Stomach smooth muscle (tissue), 2 donors: ENCODE data around the gene KLHL3.

Experiments used
- H3K27ac ChIP-seq: one replicate; pipeline ENCODE4 v1.7.0; 2013; ENCODE audit warnings: mild to moderate bottlenecking, low read length, inconsistent platforms
- H3K27me3 ChIP-seq, 2 donors: one replicate each; pipeline ENCODE4 v1.7.0; 2013; ENCODE audit warnings: low read length in 2 of 2; ENCODE audit not compliant: insufficient read depth in 2 of 2, control insufficient read depth in 1 of 2
- H3K36me3 ChIP-seq, 2 donors: one replicate each; pipeline ENCODE4 v1.7.0; 2013; ENCODE audit warnings: low read length in 2 of 2; ENCODE audit not compliant: control insufficient read depth in 2 of 2, insufficient read depth in 2 of 2
- H3K4me1 ChIP-seq: one replicate; pipeline ENCODE4 v1.7.0; 2013; ENCODE audit warnings: low read length; ENCODE audit not compliant: control insufficient read depth, insufficient read depth
- H3K4me3 ChIP-seq, 2 donors: one replicate each; pipeline ENCODE4 v1.7.0; 2013; ENCODE audit warnings: low read length in 2 of 2
- H3K9ac ChIP-seq, 2 donors: one replicate each; pipeline ENCODE4 v1.7.0; 2013; ENCODE audit warnings: low read length in 2 of 2, mild to moderate bottlenecking in 1 of 2
- H3K9me3 ChIP-seq, 2 donors: one replicate each; pipeline ENCODE4 v1.7.0; 2013; ENCODE audit warnings: low read length in 2 of 2; ENCODE audit not compliant: control insufficient read depth in 2 of 2
- donor health status: healthy.
- donor health status: Pancreatic carcinoma.

KLHL3 gene

DNA sequence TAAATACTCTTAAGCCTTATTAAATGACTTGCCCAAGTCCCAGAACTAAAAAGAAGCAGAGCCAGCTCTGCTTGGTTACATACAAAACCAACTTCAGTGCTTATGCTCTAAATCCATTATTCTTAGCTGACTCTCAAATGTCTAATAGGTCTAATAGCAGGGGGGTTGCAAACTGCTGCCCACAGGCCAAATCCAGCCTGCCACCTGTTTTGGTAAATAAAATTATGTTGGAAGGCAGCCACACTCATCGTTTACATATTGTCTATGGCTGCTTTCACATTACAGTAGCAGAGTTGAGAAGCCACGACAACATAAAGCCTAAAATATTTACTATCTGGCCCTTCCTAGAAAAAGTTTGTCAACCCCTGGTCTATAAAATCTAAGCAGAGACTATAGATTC lies 69.0 kb downstream of the KLHL3 start:
- H3K36me3 ChIP-seq, result no peaks in the 10 kb centered on the region
- no peaks in the 10 kb centered on the region for H3K9me3 ChIP-seq
- no peak overlapping the region for H3K27ac ChIP-seq
- no peak overlapping the region for H3K9ac ChIP-seq
- no peaks in the 10 kb centered on the region for H3K4me1 ChIP-seq
- H3K4me3 ChIP-seq, result no peak overlapping the region
- H3K27me3 ChIP-seq, result no peaks in the 10 kb centered on the region

DNA sequence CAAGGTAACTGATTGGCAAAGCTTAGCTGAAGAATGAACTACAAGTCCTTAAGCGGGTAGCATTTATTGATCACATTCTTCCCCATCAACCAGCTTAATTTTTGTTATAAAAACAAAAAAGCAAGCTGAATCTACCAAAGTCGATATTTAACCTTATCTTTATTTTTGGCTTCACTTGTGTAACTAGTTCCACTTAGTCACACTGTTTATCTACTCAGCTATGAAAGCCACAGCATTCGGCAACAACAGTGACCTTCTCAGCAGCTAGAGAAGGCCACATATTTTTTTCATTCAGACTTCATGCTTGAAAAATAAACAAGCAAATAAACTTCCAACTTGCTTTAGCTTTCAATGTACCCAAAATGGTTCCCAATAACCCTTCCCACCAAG lies 69.4 kb downstream of the KLHL3 start:
- H3K27ac ChIP-seq, result no peak overlapping the region
- H3K4me1 ChIP-seq, result no peaks in the 10 kb centered on the region
- H3K27me3 ChIP-seq, result no peaks in the 10 kb centered on the region
- H3K9ac ChIP-seq, result no peak overlapping the region
- no peak overlapping the region for H3K4me3 ChIP-seq
- no peaks in the 10 kb centered on the region for H3K9me3 ChIP-seq
- no peaks in the 10 kb centered on the region for H3K36me3 ChIP-seq

DNA sequence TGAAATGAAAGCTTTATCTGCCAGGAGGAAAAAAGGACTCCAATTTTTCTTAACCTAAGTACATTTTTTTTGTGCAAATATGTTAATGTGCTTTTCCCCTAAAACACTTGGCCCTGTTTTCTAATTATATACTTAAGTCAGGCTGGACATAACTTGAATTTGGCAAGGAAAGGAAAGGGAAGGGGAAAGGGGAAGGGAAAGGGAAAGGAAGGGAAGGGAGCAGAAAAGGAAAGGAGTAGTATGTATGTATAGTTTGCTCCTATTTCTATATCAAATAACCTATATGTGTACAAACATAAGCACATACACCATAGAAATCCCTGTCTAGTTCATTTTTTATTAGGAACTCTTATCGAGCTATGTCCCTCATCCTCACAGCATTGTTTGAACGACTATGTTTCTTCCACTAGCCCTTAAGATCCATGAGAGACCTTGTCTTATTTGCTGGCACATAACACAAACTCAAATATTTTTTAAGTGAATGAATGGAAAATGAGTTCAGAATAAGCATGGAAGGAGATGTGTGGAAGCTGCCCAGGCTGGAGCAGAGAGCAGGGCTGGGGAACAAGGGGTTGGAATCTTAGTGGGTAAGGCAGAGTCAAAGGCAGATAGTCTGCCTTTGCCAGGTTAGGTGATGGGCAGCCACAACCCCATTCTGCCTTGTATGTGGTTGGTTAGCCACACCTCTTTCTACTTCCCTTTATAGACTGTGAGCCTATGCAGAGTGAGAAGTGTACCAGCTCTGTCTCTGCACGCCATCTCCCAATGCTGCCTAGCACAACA lies 70.0 kb downstream of the KLHL3 start:
- H3K9me3 ChIP-seq, result no peaks in the 10 kb centered on the region
- H3K9ac ChIP-seq, result no peak overlapping the region
- no peaks in the 10 kb centered on the region for H3K27me3 ChIP-seq
- H3K27ac ChIP-seq, result no peak overlapping the region
- no peaks in the 10 kb centered on the region for H3K36me3 ChIP-seq
- no peak overlapping the region for H3K4me3 ChIP-seq
- no peaks in the 10 kb centered on the region for H3K4me1 ChIP-seq

- Histone ChIP-seq H3K4me1 (no peaks in the 10 kb centered on the region), H3K4me3 (no peak overlapping the region), H3K27ac (no peak overlapping the region), H3K27me3 (no peaks in the 10 kb centered on the region), H3K36me3 (no peaks in the 10 kb centered on the region), H3K9ac (no peak overlapping the region), H3K9me3 (no peaks in the 10 kb centered on the region)
Observed at GRCh38 chr5:137660349-137660817, 75.5 kb downstream of the KLHL3 start.

DNA sequence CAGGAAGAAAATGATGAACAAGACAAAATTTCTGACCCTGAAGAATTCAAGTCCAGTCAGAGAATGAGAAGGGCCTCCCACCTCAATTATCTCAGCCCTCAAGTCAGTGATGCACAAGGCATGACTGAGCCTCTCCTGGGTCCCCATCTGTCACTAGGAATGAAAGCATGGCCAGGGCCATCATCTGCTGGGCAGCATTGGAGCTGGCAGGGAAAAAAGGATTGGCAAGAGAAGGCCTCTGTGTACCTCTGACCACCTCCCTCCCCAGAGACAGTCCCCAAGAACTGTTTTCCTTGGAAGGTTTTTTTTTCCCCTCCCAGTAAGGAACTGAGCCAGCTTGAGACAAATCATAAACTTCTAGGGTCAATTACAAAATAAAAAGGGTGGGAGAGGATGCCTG lies 76.7 kb downstream of the KLHL3 start:
- H3K9ac ChIP-seq, result no peak overlapping the region
- H3K27ac ChIP-seq, result no peak overlapping the region
- H3K9me3 ChIP-seq, result no peaks in the 10 kb centered on the region
- no peaks in the 10 kb centered on the region for H3K4me1 ChIP-seq
- no peaks in the 10 kb centered on the region for H3K36me3 ChIP-seq
- no peaks in the 10 kb centered on the region for H3K27me3 ChIP-seq
- H3K4me3 ChIP-seq, result no peak overlapping the region

- no peak overlapping the region for H3K27ac ChIP-seq
- H3K36me3 ChIP-seq, result no peaks in the 10 kb centered on the region
- no peak overlapping the region for H3K9ac ChIP-seq
- no peaks in the 10 kb centered on the region for H3K4me1 ChIP-seq
- H3K27me3 ChIP-seq, result no peaks in the 10 kb centered on the region
- no peaks in the 10 kb centered on the region for H3K9me3 ChIP-seq
- no peak overlapping the region for H3K4me3 ChIP-seq
Observed at GRCh38 chr5:137658324-137658723, 77.6 kb downstream of the KLHL3 start.

DNA sequence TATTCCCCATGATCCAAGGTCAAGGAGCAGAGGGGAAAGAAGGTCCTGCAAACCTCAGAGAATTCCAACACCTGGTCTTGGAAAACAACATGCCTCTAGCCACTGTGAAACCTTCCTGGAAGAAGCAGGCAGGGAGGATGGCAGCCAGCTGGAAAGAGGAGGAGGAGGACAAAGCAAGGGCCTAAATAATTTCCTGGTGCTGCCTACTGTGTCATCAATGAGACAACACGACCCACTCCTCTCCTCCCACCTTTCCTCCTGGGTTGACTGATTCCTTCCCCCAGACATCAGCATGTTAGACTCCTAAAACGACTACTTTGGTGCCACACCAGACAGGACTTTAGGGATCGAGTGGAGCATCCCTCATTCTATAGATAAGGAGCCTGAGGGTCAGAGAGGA lies 78.8 kb downstream of the KLHL3 start:
- Histone ChIP-seq H3K9me3 (no peaks in the 10 kb centered on the region), H3K9ac (no peak overlapping the region), H3K4me1 (no peaks in the 10 kb centered on the region), H3K27me3 (no peaks in the 10 kb centered on the region), H3K36me3 (no peaks in the 10 kb centered on the region), H3K27ac (no peak overlapping the region), H3K4me3 (no peak overlapping the region)

DNA sequence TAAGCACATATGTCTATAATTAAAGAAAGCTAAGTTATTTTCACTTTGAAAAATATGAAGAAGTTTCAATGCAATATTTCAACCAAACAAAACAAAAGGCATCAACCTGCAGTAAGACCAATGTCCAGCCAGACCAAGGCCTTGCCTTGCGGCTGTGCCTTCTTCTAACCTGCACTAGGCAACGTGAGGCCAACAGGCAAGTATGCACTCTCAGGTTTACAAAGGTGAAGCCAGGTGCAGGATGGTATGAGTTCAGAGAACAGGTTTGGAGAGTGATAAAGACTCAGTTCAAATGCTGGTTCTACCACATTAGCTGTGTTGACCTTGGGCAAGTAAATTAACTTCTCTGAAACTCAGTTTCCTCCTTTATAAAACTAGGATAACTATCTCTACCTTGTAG lies 79.3 kb downstream of the KLHL3 start:
- H3K27me3 ChIP-seq, result no peaks in the 10 kb centered on the region
- no peak overlapping the region for H3K9ac ChIP-seq
- no peak overlapping the region for H3K4me3 ChIP-seq
- no peaks in the 10 kb centered on the region for H3K4me1 ChIP-seq
- no peak overlapping the region for H3K27ac ChIP-seq
- H3K9me3 ChIP-seq, result no peaks in the 10 kb centered on the region
- H3K36me3 ChIP-seq, result no peaks in the 10 kb centered on the region

DNA sequence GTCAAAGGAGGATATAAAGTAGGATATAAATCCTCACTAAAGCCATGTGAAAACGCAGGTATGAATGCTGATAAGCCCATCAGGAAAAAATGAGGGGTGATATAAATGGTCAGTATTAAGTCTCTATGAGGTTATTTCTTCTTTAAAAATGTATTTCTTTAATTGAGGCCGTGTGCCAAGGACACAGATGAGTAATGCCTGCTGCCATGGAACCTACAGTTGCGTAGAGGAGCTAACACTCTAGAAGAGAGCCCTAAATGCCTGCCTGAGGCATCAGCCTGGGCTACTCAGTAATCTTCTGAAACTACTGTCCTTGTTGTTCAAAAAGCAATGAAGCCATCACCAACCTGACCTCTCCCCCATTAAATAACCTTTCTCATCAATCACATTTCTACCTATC lies 84.9 kb downstream of the KLHL3 start:
- no peaks in the 10 kb centered on the region for H3K36me3 ChIP-seq
- H3K4me1 ChIP-seq, result no peaks in the 10 kb centered on the region
- H3K9ac ChIP-seq, result no peak overlapping the region
- no peaks in the 10 kb centered on the region for H3K27me3 ChIP-seq
- no peak overlapping the region for H3K27ac ChIP-seq
- H3K9me3 ChIP-seq, result no peaks in the 10 kb centered on the region
- H3K4me3 ChIP-seq, result no peak overlapping the region

GRCh38 chr5:137649228-137649935 lies 86.5 kb downstream of the KLHL3 start:
- no peaks in the 10 kb centered on the region for H3K36me3 ChIP-seq
- no peaks in the 10 kb centered on the region for H3K4me1 ChIP-seq
- no peak overlapping the region for H3K9ac ChIP-seq
- H3K9me3 ChIP-seq, result no peaks in the 10 kb centered on the region
- H3K27ac ChIP-seq, result no peak overlapping the region
- no peaks in the 10 kb centered on the region for H3K27me3 ChIP-seq
- no peak overlapping the region for H3K4me3 ChIP-seq

- Histone ChIP-seq H3K9me3 (no peaks in the 10 kb centered on the region), H3K36me3 (no peaks in the 10 kb centered on the region), H3K9ac (no peak overlapping the region), H3K27ac (no peak overlapping the region), H3K27me3 (no peaks in the 10 kb centered on the region), H3K4me1 (no peaks in the 10 kb centered on the region), H3K4me3 (no peak overlapping the region)
Observed at GRCh38 chr5:137648361-137648760, 87.5 kb downstream of the KLHL3 start.
